A549 (cell line): ENCODE data around the gene DYSF. TPM values are rescaled to one million over a fixed set of nuclear protein-coding genes. Genes with fewer than 3 reads are reported as not detected.

ENCODE experiments used
- ATAC-seq, 2 experiments: fragments of 200-7000 bp in 1 of 2; fragments of >200 bp in 1 of 2; cut with Nextera tagmentation in 1 of 2; cut with Tn5 transposase in 1 of 2; 3 replicates each; pipeline versions ENCODE4 v1.8.0 to v1.9.1; 2018 to 2020; ENCODE audit warnings: mild to moderate bottlenecking in 1 of 2, moderate library complexity in 1 of 2
- CTCF ChIA-PET: fragments of 300-600 bp; sonication (Branson Sonifier 250); formaldehyde crosslinking; extraction: SDS; loops from one replicate; lab custom pipeline; 2021; ENCODE audit warnings: antibody characterized with exemption, inconsistent platforms; lab: Yijun Ruan, JAX
- POLR2A ChIA-PET: fragments of 350-600 bp; formaldehyde crosslinking; extraction: SDS; loops from one replicate; lab custom pipeline; 2021; ENCODE audit warnings: antibody characterized with exemption, inconsistent platforms; lab: Yijun Ruan, JAX
- DNase-seq, 2 experiments: peaks; one replicate each; pipeline versions ENCODE4 v3.0.0 to v3.0.0-alpha.2; 2011 to 2016; ENCODE audit warnings: low read depth in 1 of 2, low spot score in 1 of 2
- FAIRE-seq: peaks from 2 replicates; lab custom pipeline; 2011; peaks lifted over from hg19 to GRCh38; lab: Jason Lieb, UNC
- H3K27ac ChIP-seq, 2 experiments: fragments of >200 bp; sonication (Bioruptor Twin); formaldehyde crosslinking; 3 replicates each; pipeline ENCODE4 v1.5.1; 2016 to 2017
- H3K4me1 ChIP-seq: fragments of >200 bp; sonication (Bioruptor Twin); formaldehyde crosslinking; 3 replicates; pipeline ENCODE4 v1.6.1; 2016
- H3K4me2 ChIP-seq: fragments of >200 bp; sonication (Bioruptor Twin); formaldehyde crosslinking; 3 replicates; pipeline ENCODE4 v1.6.1; 2016
- H3K4me3 ChIP-seq: fragments of >200 bp; sonication (Bioruptor Twin); formaldehyde crosslinking; 3 replicates; pipeline ENCODE4 v1.5.1; 2016
- H3K9me3 ChIP-seq: fragments of >200 bp; sonication (Bioruptor Twin); formaldehyde crosslinking; 3 replicates; pipeline ENCODE4 v1.6.1; 2016
- ATOH8 ChIP-seq: fragments of 250-450 bp; sonication (Bioruptor Pico); IDR thresholded peaks from 2 replicates; pipeline ENCODE4 v1.5.0; 2020; ENCODE audit warnings: low read depth, mild to moderate bottlenecking, moderate library complexity
- BHLHE40 ChIP-seq: IDR thresholded peaks from 2 replicates; pipeline ENCODE4 v1.6.1; 2012; ENCODE audit warnings: low read depth, low read length, inconsistent platforms
- CBX2 ChIP-seq: fragments of 200-600 bp; sonication (generic); IDR thresholded peaks from 2 replicates; pipeline ENCODE4 v1.6.1; 2016; ENCODE audit warnings: low read depth, mild to moderate bottlenecking, borderline replicate concordance
- CBX8 ChIP-seq: fragments of 200-600 bp; sonication (generic); IDR thresholded peaks from 2 replicates; pipeline ENCODE4 v1.6.1; 2016
- CEBPB ChIP-seq, 2 experiments: fragments of >200 bp in 1 of 2; sonication (Bioruptor Twin) in 1 of 2; formaldehyde crosslinking in 1 of 2; IDR thresholded peaks; 2 replicates each; pipeline ENCODE4 v1.6.1; 2012 to 2016
- EHF ChIP-seq: fragments of 250-450 bp; sonication (Bioruptor Pico); IDR thresholded peaks from 2 replicates; pipeline ENCODE4 v1.5.0; 2020; ENCODE audit warnings: mild to moderate bottlenecking
- EP300 ChIP-seq, 2 experiments: fragments of >200 bp; sonication (Bioruptor Twin); formaldehyde crosslinking; IDR thresholded peaks; 2 replicates in 1 of 2; 3 replicates in 1 of 2; pipeline ENCODE4 v1.6.1; 2016 to 2017
- ESRRA ChIP-seq: fragments of 150-350 bp; IDR thresholded peaks from 2 replicates; pipeline ENCODE4 v1.6.1; 2014; ENCODE audit warnings: mild to moderate bottlenecking, low read length, borderline replicate concordance
- FOSB ChIP-seq: fragments of 250-450 bp; sonication (Bioruptor Pico); IDR thresholded peaks from 2 replicates; pipeline ENCODE4 v1.5.0; 2020; ENCODE audit warnings: mild to moderate bottlenecking, moderate library complexity
- FOXS1 ChIP-seq: fragments of 250-450 bp; sonication (Bioruptor Pico); IDR thresholded peaks from 2 replicates; pipeline ENCODE4 v1.5.0; 2020; ENCODE audit warnings: mild to moderate bottlenecking, moderate library complexity
- GATA3 ChIP-seq: IDR thresholded peaks from 2 replicates; pipeline ENCODE4 v1.6.1; 2012; ENCODE audit warnings: borderline replicate concordance
- HDAC2 ChIP-seq: fragments of 200-600 bp; sonication (generic); IDR thresholded peaks from 2 replicates; pipeline ENCODE4 v1.6.1; 2016
- HEYL ChIP-seq: fragments of 250-450 bp; sonication (Bioruptor Pico); IDR thresholded peaks from 2 replicates; pipeline ENCODE4 v1.8.0; 2021; ENCODE audit warnings: mild to moderate bottlenecking, moderate library complexity
- HMGXB4 ChIP-seq: fragments of 250-450 bp; sonication (Bioruptor Pico); IDR thresholded peaks from 2 replicates; pipeline ENCODE4 v1.5.0; 2021; ENCODE audit warnings: mild to moderate bottlenecking, moderate library complexity, borderline replicate concordance
- HOXA7 ChIP-seq: fragments of 250-450 bp; sonication (Bioruptor Pico); IDR thresholded peaks from 2 replicates; pipeline ENCODE4 v1.5.0; 2020; ENCODE audit warnings: mild to moderate bottlenecking, moderate library complexity
- MAFK ChIP-seq: fragments of 450-650 bp; IDR thresholded peaks from 2 replicates; pipeline ENCODE4 v1.6.1; 2014; ENCODE audit not compliant: partially characterized antibody
- MYC ChIP-seq: IDR thresholded peaks from 2 replicates; pipeline ENCODE4 v1.6.1; 2012; ENCODE audit warnings: mild to moderate bottlenecking, inconsistent platforms, low read length, improper control_type of control experiment, borderline replicate concordance
- NFE2L2 ChIP-seq: fragments of 150-350 bp; conservative IDR thresholded peaks from 2 replicates; pipeline ENCODE4 v1.6.1; 2014; ENCODE audit warnings: low read length
- NR3C1 ChIP-seq: fragments of >200 bp; sonication (Bioruptor Twin); formaldehyde crosslinking; IDR thresholded peaks from 3 replicates; pipeline ENCODE4 v1.6.1; 2017
- RAD21 ChIP-seq, 2 experiments: fragments of >200 bp in 1 of 2; sonication (Bioruptor Twin) in 1 of 2; formaldehyde crosslinking in 1 of 2; IDR thresholded peaks in 1 of 2; conservative IDR thresholded peaks in 1 of 2; 2 replicates in 1 of 2; 3 replicates in 1 of 2; pipeline ENCODE4 v1.6.1; 2012 to 2018; ENCODE audit warnings: inconsistent platforms in 1 of 2
- REST ChIP-seq: fragments of 200-600 bp; sonication (generic); IDR thresholded peaks from 2 replicates; pipeline ENCODE4 v1.6.1; 2016; ENCODE audit warnings: antibody characterized with exemption, mild to moderate bottlenecking, moderate library complexity
- RNF2 ChIP-seq: fragments of 200-600 bp; sonication (generic); IDR thresholded peaks from 2 replicates; pipeline ENCODE4 v1.6.1; 2016; ENCODE audit warnings: low read depth, mild to moderate bottlenecking, antibody characterized with exemption, moderate library complexity, borderline replicate concordance
- TFCP2L1 ChIP-seq: fragments of 250-450 bp; sonication (Bioruptor Pico); IDR thresholded peaks from 2 replicates; pipeline ENCODE4 v1.5.0; 2021; ENCODE audit warnings: mild to moderate bottlenecking
- USF2 ChIP-seq: fragments of 450-650 bp; IDR thresholded peaks from 2 replicates; pipeline ENCODE4 v1.6.1; 2014; ENCODE audit warnings: antibody characterized with exemption
- ZC3H11A ChIP-seq: fragments of 450-650 bp; IDR thresholded peaks from 2 replicates; pipeline ENCODE4 v1.6.1; 2014; ENCODE audit warnings: antibody characterized with exemption, mild to moderate bottlenecking
- ZFP36 ChIP-seq: fragments of 450-650 bp; IDR thresholded peaks from 2 replicates; pipeline ENCODE4 v1.6.1; 2014; ENCODE audit warnings: borderline replicate concordance; ENCODE audit not compliant: partially characterized antibody
- WGBS: methylation state at CpG from one replicate; pipeline ENCODE4 v1.1.6; 2017; ENCODE audit errors: missing lambda C conversion rate; 5-methylcytosine and 5-hydroxymethylcytosine counted together
- polyA plus RNA-seq, 4 experiments: library from polyadenylated mRNA; depleted of rRNA in 3 of 4; stranded (reverse); fragments of >200 nt; fragmentation: RNase III in 1 of 4; extraction: RNeasy Plus Mini Kit Qiagen cat#74134 plus additional on column Dnase treatment in 1 of 4; gene quantifications; 2 replicates in 3 of 4; 3 replicates in 1 of 4; pipeline ENCODE4 v1.2.3, GENCODE V29; 2011 to 2017

DYSF gene
- polyA plus RNA-seq, 2 of the 4 experiments (the other 2 are of a cell fraction): 0.36 to 0.98 TPM

- Histone ChIP-seq H3K4me2 (no peak overlapping the region), H3K27ac (no peak overlapping the region), H3K4me3 (no peak overlapping the region), H3K9me3 (no peaks in the 10 kb centered on the region), H3K4me1 (peaks cover 15% of the 10 kb centered on the region)
- ATAC-seq (no peak), DNase-seq (no peak), FAIRE-seq (no peak)
- CTCF ChIA-PET: no interaction called here
- TF ChIP-seq ZC3H11A (no peak), USF2 (no peak), FOXS1 (CRISPR knock-in tag) (no peak), ZFP36 (no peak), REST (no peak), CBX8 (no peak), HEYL (CRISPR knock-in tag) (no peak), MAFK (no peak), RAD21 (conservative IDR thresholded peaks at IDR 0.05 in 1 of 2, IDR thresholded peaks at IDR 0.05 in 1 of 2) (no peak), NFE2L2 (no peak), GATA3 (no peak), BHLHE40 (no peak), HMGXB4 (no peak), FOSB (no peak), RNF2 (no peak)
- POLR2A ChIA-PET: no interaction called here
- WGBS: 59% methylated on average over 6 of the region's 6 CpGs
Observed at GRCh38 chr2:71715241-71715750, 261.9 kb downstream of the DYSF start.

- ATAC-seq (no peak), DNase-seq (no peak), FAIRE-seq (no peak)
- Histone ChIP-seq H3K9me3 (no peaks in the 10 kb centered on the region), H3K4me1 (peaks cover 10% of the 10 kb centered on the region), H3K27ac (peak overlapping the region in 1 of 2 experiments; percentile 10; a peak in 1 of 6 replicates)
- ChIA-PET CTCF (no interaction called here), POLR2A (no interaction called here)
- no peak for TF ChIP-seq EHF (CRISPR knock-in tag)
- TF ChIP-seq HDAC2: no peak
- TF ChIP-seq EP300 (IDR thresholded peaks at IDR 0.05): no peak
- no peak for TF ChIP-seq ESRRA
- no peak for TF ChIP-seq USF2
- no peak for TF ChIP-seq CBX2
- TF ChIP-seq GATA3: no peak
- TF ChIP-seq ATOH8 (CRISPR knock-in tag): no peak
- no peak for TF ChIP-seq FOSB
- no peak for TF ChIP-seq MYC
- TF ChIP-seq HMGXB4: no peak
- no peak for TF ChIP-seq NR3C1
- TF ChIP-seq HOXA7 (CRISPR knock-in tag): no peak
- TF ChIP-seq CEBPB (IDR thresholded peaks at IDR 0.05): no peak
- TF ChIP-seq MAFK: no peak
- TF ChIP-seq TFCP2L1: no peak
- TF ChIP-seq, all 56 proteins: peak for 0
- H3K4me3 ChIP-seq: no peak overlapping the region
- 79% methylated on average over 4 of the region's 4 CpGs for WGBS
- no peak overlapping the region for H3K4me2 ChIP-seq
Observed at GRCh38 chr2:71715951-71716696, 262.8 kb downstream of the DYSF start.
